Mesothelial cell of epicardium (in vitro differentiated cells): ENCODE data around the gene ELOVL5. TPM values are rescaled to one million over a fixed set of nuclear protein-coding genes. Genes with fewer than 3 reads are reported as not detected.

Experiments
- DNase-seq, 2 experiments: peaks; one replicate each; pipeline ENCODE4 v3.0.0; 2021; ENCODE audit warnings: low spot score in 2 of 2; ENCODE audit not compliant: unreplicated experiment in 2 of 2
- H3K27ac Mint-ChIP-seq: 2 replicates; pipeline ENCODE4 v1.8.0; 2021; ENCODE audit warnings: mixed read lengths
- H3K27me3 Mint-ChIP-seq: 2 replicates; pipeline ENCODE4 v1.8.0; 2021; ENCODE audit warnings: low read depth, mixed read lengths
- H3K36me3 Mint-ChIP-seq: 2 replicates; pipeline ENCODE4 v1.8.0; 2021; ENCODE audit warnings: mixed read lengths
- H3K4me1 Mint-ChIP-seq: 2 replicates; pipeline ENCODE4 v1.8.0; 2021; ENCODE audit warnings: mixed read lengths
- H3K4me3 Mint-ChIP-seq: 2 replicates; pipeline ENCODE4 v1.8.0; 2021; ENCODE audit warnings: mild to moderate bottlenecking, moderate library complexity, mixed read lengths
- H3K9me3 Mint-ChIP-seq: 2 replicates; pipeline ENCODE4 v1.8.0; 2021; ENCODE audit warnings: mixed read lengths
- total RNA-seq: library from RNA; stranded (reverse); gene quantifications from 3 replicates; pipeline ENCODE4 v1.2.1, GENCODE V29; 2021
- TF ChIP-seq, protein P1 (sequence below): fragments of 200-600 bp; sonication (generic); IDR thresholded peaks from one replicate; pipeline ENCODE4 v1.5.0; 2021; ENCODE audit warnings: antibody characterized with exemption; ENCODE audit not compliant: unreplicated experiment

Gene ELOVL5
- total RNA-seq, 1 donor from 2014 or later, result 110 TPM

DNA sequence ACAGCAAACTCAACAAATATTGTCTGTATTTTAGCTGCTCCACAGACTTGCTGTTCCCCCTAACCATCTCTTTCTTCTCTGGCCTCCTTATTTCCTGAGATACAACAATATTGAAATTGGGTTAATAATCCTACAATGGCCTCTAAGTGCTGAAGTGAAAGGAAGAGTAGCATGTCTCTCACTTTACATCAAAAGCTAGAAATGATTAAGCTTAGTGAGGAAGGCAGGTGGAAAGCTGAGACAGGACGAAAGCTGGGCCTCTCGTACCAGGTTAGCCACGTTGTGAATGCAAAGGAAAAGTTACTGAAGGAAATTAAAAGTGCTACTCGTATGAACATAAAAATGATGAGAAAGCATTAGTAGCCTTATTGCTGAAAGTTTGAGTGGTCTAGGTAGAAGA, 63.8 kb downstream of the ELOVL5 start:
- H3K27ac Mint-ChIP-seq, result no peak overlapping the region
- H3K9me3 Mint-ChIP-seq, result no peaks in the 10 kb centered on the region
- no peaks in the 10 kb centered on the region for H3K27me3 Mint-ChIP-seq
- H3K4me1 Mint-ChIP-seq, result peaks cover 11% of the 10 kb centered on the region
- no peak overlapping the region for H3K4me3 Mint-ChIP-seq
- peaks cover 13% of the 10 kb centered on the region for H3K36me3 Mint-ChIP-seq
- TF ChIP-seq, protein P1, sequence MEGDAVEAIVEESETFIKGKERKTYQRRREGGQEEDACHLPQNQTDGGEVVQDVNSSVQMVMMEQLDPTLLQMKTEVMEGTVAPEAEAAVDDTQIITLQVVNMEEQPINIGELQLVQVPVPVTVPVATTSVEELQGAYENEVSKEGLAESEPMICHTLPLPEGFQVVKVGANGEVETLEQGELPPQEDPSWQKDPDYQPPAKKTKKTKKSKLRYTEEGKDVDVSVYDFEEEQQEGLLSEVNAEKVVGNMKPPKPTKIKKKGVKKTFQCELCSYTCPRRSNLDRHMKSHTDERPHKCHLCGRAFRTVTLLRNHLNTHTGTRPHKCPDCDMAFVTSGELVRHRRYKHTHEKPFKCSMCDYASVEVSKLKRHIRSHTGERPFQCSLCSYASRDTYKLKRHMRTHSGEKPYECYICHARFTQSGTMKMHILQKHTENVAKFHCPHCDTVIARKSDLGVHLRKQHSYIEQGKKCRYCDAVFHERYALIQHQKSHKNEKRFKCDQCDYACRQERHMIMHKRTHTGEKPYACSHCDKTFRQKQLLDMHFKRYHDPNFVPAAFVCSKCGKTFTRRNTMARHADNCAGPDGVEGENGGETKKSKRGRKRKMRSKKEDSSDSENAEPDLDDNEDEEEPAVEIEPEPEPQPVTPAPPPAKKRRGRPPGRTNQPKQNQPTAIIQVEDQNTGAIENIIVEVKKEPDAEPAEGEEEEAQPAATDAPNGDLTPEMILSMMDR, result no peak
- DNase-seq, result no peak

- no peak for DNase-seq
- no peak overlapping the region for H3K4me3 Mint-ChIP-seq
- no peak overlapping the region for H3K27ac Mint-ChIP-seq
- H3K27me3 Mint-ChIP-seq, result no peaks in the 10 kb centered on the region
- TF ChIP-seq, protein P1, result no peak
- H3K36me3 Mint-ChIP-seq, result peaks cover 25% of the 10 kb centered on the region
- H3K9me3 Mint-ChIP-seq, result no peaks in the 10 kb centered on the region
- peaks cover 11% of the 10 kb centered on the region for H3K4me1 Mint-ChIP-seq
Observed at GRCh38 chr6:53282741-53283140, 66.0 kb downstream of the ELOVL5 start.

GRCh38 chr6:53282234-53282633, 66.5 kb downstream of the ELOVL5 start:
- Mint-ChIP-seq H3K4me1 (peaks cover 11% of the 10 kb centered on the region), H3K36me3 (peaks cover 22% of the 10 kb centered on the region), H3K4me3 (no peak overlapping the region), H3K9me3 (no peaks in the 10 kb centered on the region), H3K27ac (peak overlapping the region; percentile 60), H3K27me3 (no peaks in the 10 kb centered on the region)
- DNase-seq, result no peak
- TF ChIP-seq, protein P1, result no peak

GRCh38 chr6:53281518-53282215, 67.1 kb downstream of the ELOVL5 start:
- DNase-seq, result no peak
- no peaks in the 10 kb centered on the region for H3K27me3 Mint-ChIP-seq
- peak overlapping the region; percentile 60 for H3K27ac Mint-ChIP-seq
- TF ChIP-seq, protein P1, result no peak
- no peak overlapping the region for H3K4me3 Mint-ChIP-seq
- H3K9me3 Mint-ChIP-seq, result no peaks in the 10 kb centered on the region
- H3K36me3 Mint-ChIP-seq, result peaks cover 20% of the 10 kb centered on the region
- peaks cover 11% of the 10 kb centered on the region for H3K4me1 Mint-ChIP-seq

DNA sequence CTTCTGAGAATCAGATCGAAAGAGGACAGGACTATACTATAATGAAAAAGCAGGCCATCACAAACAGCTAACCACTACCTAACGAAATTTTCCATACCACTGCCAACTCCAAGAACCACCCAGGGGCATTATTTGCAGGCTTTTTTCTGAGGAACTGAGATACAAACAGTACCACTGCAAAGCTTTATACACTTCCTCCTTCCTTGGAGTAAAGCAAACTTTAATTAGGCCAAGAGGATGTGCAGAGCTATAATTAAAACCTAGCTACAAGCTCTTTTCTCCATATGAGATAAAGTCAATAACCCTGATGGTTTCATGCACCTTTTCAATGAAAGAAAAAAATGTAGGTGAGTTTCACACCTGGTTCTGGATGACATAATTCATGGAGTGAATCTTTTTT, 68.5 kb downstream of the ELOVL5 start:
- no peak overlapping the region for H3K4me3 Mint-ChIP-seq
- peaks cover 11% of the 10 kb centered on the region for H3K4me1 Mint-ChIP-seq
- no peak for DNase-seq
- no peak overlapping the region for H3K27ac Mint-ChIP-seq
- TF ChIP-seq, protein P1, result no peak
- no peaks in the 10 kb centered on the region for H3K27me3 Mint-ChIP-seq
- peaks cover 22% of the 10 kb centered on the region for H3K36me3 Mint-ChIP-seq
- no peaks in the 10 kb centered on the region for H3K9me3 Mint-ChIP-seq
